OCI-LY3 (cell line): ENCODE measurements around the gene NXPE3.

Experiments used
- CTCF ChIP-seq: fragments of 200-600, 300-600 bp; sonication (generic); IDR thresholded peaks from 2 replicates; pipeline ENCODE4 v1.5.1; 2014; ENCODE audit warnings: antibody characterized with exemption, low read length, low read depth
- EZH2phosphoT487 ChIP-seq: fragments of 200-600 bp; shearing (Covaris generic); IDR thresholded peaks from 2 replicates; pipeline ENCODE4 v1.6.1; 2018; ENCODE audit warnings: antibody characterized with exemption, mixed run types, low read depth

- no peak for TF ChIP-seq CTCF
- no peak for TF ChIP-seq EZH2phosphoT487
Observed at GRCh38 chr3:101868534-101869464, 89.8 kb downstream of the NXPE3 start.
